Loucy (cell line): ENCODE data around the gene MCM8.

Experiments used
- H2AFZ ChIP-seq: fragments of 200-600 bp; sonication (generic); 2 replicates; pipeline ENCODE4 v1.6.0; 2016; ENCODE audit warnings: antibody characterized with exemption, mild to moderate bottlenecking, low read length, moderate library complexity
- H3F3A ChIP-seq: fragments of 200-600 bp; 2 replicates; pipeline ENCODE4 v1.6.0; 2016; ENCODE audit warnings: antibody characterized with exemption, low read depth, mild to moderate bottlenecking
- H3K27me3 ChIP-seq: fragments of 200-600 bp; sonication (generic); 2 replicates; pipeline ENCODE4 v1.6.1; 2014; ENCODE audit warnings: low read length, mild to moderate bottlenecking; ENCODE audit not compliant: insufficient read depth, poor library complexity, severe bottlenecking
- H3K36me3 ChIP-seq: fragments of 200-600 bp; sonication (generic); 2 replicates; pipeline ENCODE4 v1.6.1; 2016; ENCODE audit warnings: low read length; ENCODE audit not compliant: insufficient read depth
- H3K4me1 ChIP-seq: fragments of 200-600 bp; sonication (generic); 2 replicates; pipeline ENCODE4 v1.5.1; 2014; ENCODE audit warnings: low read length, mild to moderate bottlenecking; ENCODE audit not compliant: insufficient read depth, poor library complexity, severe bottlenecking
- H3K4me2 ChIP-seq: fragments of 200-600 bp; sonication (generic); 2 replicates; pipeline ENCODE4 v1.6.0; 2014; ENCODE audit warnings: antibody characterized with exemption, low read length, low read depth, mild to moderate bottlenecking; ENCODE audit not compliant: poor library complexity, severe bottlenecking
- H3K4me3 ChIP-seq: fragments of 200-600 bp; sonication (generic); 2 replicates; pipeline ENCODE4 v1.5.1; 2014; ENCODE audit warnings: low read length, mild to moderate bottlenecking, mixed read lengths; ENCODE audit not compliant: poor library complexity, severe bottlenecking
- H3K79me2 ChIP-seq: fragments of 200-600 bp; sonication (generic); 2 replicates; pipeline ENCODE4 v1.6.1; 2014; ENCODE audit warnings: low read length; ENCODE audit not compliant: insufficient read depth
- H3K9ac ChIP-seq: fragments of 200-600 bp; sonication (generic); 2 replicates; pipeline ENCODE4 v1.6.0; 2014; ENCODE audit warnings: mild to moderate bottlenecking, low read depth, low read length, moderate library complexity; ENCODE audit not compliant: poor library complexity, severe bottlenecking
- H3K9me2 ChIP-seq: fragments of 200-600 bp; sonication (generic); replicated peaks from 2 replicates; pipeline ENCODE4 v1.6.1; 2016; ENCODE audit warnings: low read depth, low read length, mixed read lengths
- H3K9me3 ChIP-seq: fragments of 200-600 bp; sonication (generic); 2 replicates; pipeline ENCODE4 v1.6.1; 2014; ENCODE audit warnings: mild to moderate bottlenecking, antibody characterized with exemption, low read length, low read depth; ENCODE audit not compliant: insufficient read depth
- H4K20me1 ChIP-seq: fragments of 200-600 bp; sonication (generic); 2 replicates; pipeline ENCODE4 v1.6.0; 2014; ENCODE audit warnings: antibody characterized with exemption, low read length, mild to moderate bottlenecking; ENCODE audit not compliant: insufficient read depth, poor library complexity, severe bottlenecking
- CTCF ChIP-seq: fragments of 200-600 bp; sonication (generic); conservative IDR thresholded peaks from 2 replicates; pipeline ENCODE4 v1.5.1; 2014; ENCODE audit warnings: mild to moderate bottlenecking, antibody characterized with exemption, low read length
- EZH2phosphoT487 ChIP-seq: fragments of 200-600 bp; IDR thresholded peaks from 2 replicates; pipeline ENCODE4 v1.6.1; 2018; ENCODE audit warnings: antibody characterized with exemption, mild to moderate bottlenecking, moderate library complexity, borderline replicate concordance

The MCM8 gene

GRCh38 chr20:5910186-5910585 is 40.3 kb upstream of the MCM8 start:
- Histone ChIP-seq H3K79me2 (no peaks in the 10 kb centered on the region), H3K27me3 (peaks cover 5% of the 10 kb centered on the region), H3F3A (no peaks in the 10 kb centered on the region), H3K4me2 (no peak overlapping the region), H3K9me2 (no peaks in the 10 kb centered on the region), H3K9me3 (no peaks in the 10 kb centered on the region), H3K4me1 (no peaks in the 10 kb centered on the region), H3K4me3 (no peak overlapping the region), H3K36me3 (no peaks in the 10 kb centered on the region), H3K9ac (no peak overlapping the region), H2AFZ (no peak overlapping the region), H4K20me1 (no peaks in the 10 kb centered on the region)
- TF ChIP-seq CTCF = no peak
- TF ChIP-seq EZH2phosphoT487 = no peak

- no peak overlapping the region for H2AFZ ChIP-seq
- no peaks in the 10 kb centered on the region for H4K20me1 ChIP-seq
- no peaks in the 10 kb centered on the region for H3K36me3 ChIP-seq
Measured at GRCh38 chr20:5913166-5913565, 37.3 kb upstream of the MCM8 start.

DNA sequence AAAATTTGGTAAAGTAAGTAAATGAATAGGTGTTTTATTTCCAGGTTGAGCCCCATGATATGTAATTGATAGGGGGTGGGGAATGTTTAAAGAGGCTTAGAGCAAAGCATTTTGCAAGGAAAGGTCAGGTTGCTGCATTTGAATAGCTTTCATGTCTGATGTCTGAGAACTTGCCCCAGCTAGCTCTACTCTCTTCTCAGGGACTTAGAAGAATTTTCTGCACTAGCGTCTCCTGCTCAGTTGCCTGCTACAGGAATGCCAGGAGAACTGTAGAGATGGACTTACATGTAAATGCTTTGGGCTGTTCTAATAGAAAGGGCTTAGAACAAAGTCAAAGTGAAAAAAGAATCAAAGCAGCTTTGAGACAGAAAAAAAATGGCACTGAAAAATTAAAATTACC is 35.6 kb upstream of the MCM8 start:
- H3K9ac ChIP-seq = no peak overlapping the region
- no peak for TF ChIP-seq EZH2phosphoT487
- TF ChIP-seq CTCF = no peak
- H4K20me1 ChIP-seq = no peaks in the 10 kb centered on the region
- no peaks in the 10 kb centered on the region for H3F3A ChIP-seq
- no peaks in the 10 kb centered on the region for H3K36me3 ChIP-seq
- H2AFZ ChIP-seq = no peak overlapping the region
- H3K9me2 ChIP-seq = no peaks in the 10 kb centered on the region
- H3K9me3 ChIP-seq = no peaks in the 10 kb centered on the region
- H3K79me2 ChIP-seq = no peaks in the 10 kb centered on the region
- no peaks in the 10 kb centered on the region for H3K27me3 ChIP-seq
- H3K4me2 ChIP-seq = no peak overlapping the region
- peaks cover 11% of the 10 kb centered on the region for H3K4me1 ChIP-seq
- no peak overlapping the region for H3K4me3 ChIP-seq

More at GRCh38 chr20:5913166-5913565, 37.3 kb upstream of the MCM8 start:
- Histone ChIP-seq H3K4me2 (no peak overlapping the region), H3K79me2 (no peaks in the 10 kb centered on the region), H3K9me3 (no peaks in the 10 kb centered on the region), H3K9me2 (no peaks in the 10 kb centered on the region), H3K4me1 (no peaks in the 10 kb centered on the region), H3K9ac (no peak overlapping the region), H3K27me3 (no peaks in the 10 kb centered on the region), H3F3A (no peaks in the 10 kb centered on the region), H3K4me3 (no peak overlapping the region)
- TF ChIP-seq EZH2phosphoT487 = no peak
- no peak for TF ChIP-seq CTCF
